ENCODE results near the gene ENPP7.
"Not testable (repeated sequence)": the region's sequence is repeated elsewhere in the genome, so short reads cannot be mapped to it uniquely, and the experiment has no call there.

The ENPP7 gene

DNA sequence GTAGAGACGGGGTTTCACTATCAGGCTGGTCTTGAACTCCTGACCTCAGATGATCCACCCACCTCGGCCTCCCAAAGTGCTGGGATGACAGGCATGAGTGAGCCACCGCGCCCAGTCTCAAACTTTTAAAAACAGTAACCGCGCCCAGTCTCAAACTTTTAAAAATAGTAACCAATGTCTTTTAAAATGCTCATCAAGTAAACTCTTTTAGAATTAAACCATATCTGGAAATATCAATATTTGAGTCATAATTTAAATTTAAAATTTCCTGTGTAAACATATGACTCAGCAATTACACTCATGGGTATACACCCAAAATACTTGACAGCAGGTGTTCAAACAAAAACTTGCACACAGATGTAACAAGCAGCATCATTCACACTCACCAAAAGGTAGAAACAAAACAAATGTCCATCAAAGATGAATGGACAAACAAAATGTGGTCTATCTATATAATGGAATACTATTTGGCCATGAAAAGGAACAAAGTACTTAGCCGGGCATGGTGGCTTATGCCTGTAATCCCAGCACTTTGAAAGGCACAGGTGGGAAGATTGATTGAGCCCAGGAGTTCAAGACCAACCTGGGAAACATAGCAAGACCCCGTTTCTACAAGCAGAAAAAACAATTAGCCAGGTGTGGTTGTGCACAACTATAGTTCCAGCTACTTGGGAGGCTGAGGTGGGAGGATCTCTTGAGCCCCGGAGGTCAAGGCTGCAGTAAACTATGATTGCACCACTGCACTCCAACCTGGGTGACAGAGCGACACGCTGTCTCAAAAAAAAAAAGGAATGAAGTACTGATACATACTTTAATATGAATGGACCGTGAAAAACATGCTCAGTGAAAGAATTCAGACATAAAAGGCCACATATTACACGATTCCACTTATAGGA, 20.2 kb downstream of the ENPP7 start:
- DNase-seq, result no peak

DNA sequence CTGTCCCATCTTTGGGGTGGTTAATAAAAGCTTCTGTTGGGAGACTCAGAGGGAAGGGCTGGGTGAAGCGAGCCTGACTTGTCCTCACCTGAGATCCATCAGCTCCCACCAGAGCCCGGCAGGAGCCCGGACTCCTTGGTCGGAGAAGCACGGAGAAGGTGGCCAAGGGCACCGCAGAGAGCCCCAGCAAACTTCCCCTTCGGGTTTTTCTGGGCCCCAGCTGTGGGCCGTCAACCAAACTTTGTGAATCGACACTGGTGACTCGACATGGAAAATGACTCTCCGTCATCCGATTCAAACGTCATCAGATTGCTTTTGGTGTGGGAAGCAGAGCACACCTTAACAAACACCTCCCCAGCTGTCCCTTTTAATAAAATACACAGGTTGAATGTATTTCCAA, 21.4 kb downstream of the ENPP7 start:
- no peak for DNase-seq

DNA sequence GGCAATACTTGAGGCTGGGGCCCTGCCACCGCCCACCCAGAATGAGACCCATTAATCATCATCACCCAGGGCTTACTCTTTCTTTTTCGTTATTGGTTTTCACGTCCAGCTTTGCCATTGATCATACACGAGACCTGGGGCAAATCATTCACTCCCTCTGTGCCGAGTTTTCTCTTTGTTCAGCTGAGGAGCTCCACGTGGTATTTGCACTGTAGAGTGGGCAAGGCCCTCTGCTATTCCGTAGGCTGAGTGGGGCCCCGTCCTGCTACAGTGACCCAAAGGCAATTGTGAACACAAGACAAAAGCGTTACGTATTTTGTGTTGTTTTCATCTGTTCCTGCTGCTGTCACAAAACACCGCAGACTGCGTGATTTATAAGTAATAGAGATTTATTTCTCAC, 23.6 kb downstream of the ENPP7 start:
- no peak for DNase-seq

DNA sequence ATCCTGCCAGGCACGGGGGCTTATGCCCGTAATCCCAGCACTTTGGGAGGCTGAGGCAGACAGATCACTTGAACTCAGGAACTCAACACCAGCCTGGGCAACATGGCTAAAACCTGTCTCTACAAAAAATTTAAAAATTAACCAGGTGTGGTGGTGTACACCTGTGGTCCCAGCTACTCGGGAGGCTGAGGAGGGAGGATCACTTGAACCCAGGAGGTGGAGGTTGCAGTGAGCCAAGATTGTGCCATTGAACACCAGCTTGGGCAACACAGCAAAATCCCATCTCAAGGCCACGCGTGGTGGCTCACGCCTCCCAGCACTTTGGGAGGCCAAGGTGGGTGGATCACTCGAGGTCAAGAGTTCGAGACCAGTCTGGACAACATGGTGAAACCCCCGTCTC, 24.2 kb downstream of the ENPP7 start:
- DNase-seq, result not testable (repeated sequence)

DNA sequence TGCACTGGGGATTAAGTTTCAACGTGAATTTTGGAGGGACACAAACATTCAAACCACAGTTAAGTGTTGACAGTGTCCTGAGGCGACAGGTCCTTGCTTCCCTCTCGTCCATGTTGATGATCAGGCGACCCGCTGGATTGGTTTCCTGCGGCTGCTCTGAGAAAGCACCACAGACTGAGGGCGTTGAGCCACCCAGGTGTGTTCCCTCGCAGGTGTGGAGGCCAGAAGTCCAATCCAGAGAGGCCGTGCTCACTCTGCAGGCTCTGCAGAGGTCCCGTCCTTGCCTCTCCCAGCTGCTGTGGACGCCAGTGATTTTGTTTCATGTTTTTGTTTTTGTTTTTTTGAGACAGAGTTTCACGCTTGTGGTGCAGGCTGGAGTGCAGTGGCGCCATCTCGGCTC, 24.8 kb downstream of the ENPP7 start:
- no peak for DNase-seq

DNA sequence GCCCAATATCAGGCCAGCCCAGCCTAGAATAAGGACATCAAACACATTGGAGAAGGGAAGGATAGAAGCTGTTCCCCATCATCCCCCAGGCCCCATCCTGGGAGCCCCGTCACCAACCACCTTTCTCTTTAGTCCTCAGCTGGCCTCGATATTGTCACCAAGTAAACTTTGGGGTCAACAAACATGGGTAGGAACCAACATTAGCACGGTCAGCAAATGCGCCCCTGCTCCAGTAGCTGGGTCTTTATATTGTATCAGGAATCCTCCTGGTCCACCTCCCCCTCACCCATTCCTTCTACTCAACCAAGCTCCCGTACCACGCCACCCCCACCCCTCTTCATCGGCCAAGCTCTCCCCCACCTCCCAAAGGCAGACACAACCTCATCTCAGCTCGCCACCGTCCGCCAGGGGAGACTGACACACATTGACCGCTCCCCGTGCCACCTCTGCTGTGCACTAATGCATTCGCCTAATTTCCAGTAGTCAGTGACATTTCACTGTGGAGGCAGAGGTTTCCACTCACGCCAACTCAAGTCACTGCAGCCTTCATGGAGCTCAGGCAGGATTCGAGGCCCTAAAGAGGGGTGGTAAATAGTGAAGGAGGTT, 26.5 kb downstream of the ENPP7 start:
- DNase-seq, result no peak

DNA sequence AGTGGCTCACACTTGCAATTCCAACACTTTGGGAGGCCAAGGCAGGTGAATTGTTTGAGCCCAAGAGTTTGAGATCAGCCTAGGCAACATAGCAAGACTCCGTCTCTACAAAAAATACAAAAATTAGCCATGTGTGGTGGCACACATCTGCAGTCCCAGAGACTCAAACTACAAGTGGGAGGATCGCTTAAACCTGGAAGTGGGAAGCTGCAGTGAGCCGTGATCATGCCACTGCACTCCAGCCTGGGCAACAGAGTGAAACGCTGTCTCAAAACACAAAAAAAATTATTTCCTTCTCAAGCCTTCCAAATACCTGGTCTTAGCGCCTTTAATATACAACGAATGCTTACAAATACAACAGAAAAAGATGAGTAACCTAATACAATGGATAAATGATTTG, 27.5 kb downstream of the ENPP7 start:
- DNase-seq, result no peak

DNA sequence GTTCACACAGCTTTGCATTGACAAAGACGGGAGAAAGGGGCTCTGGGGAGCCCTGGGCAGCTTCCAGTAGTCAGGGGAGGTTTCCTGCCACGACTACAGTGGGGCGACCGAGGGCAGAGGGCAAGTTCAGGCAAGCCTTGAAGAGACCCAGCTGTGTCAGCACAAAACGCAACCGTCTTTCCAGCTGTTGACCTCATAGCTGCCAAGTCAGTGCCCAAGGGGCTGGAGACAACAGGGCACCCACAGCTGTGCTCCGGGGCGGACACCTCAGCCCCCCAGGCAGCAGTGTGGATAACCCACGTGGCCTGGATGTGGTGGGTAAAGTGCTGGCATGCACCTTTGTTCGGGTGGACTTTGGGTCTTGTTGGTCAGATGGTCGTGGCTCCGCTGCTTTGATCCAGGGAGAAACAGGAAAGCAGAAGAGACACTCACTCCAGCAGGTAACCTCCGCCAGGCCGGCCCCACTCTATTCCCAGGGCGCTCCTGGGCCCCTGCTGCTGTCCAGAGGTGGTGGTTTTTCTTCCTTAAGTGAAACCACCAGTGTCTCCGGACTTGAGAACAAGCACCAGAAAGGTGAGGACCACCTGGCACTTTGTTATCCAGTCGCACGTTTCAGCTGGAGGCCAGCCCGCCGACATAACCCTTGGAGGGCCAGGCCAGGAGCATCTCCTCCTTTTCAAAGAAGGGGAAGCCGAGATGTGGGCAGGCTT, 29.6 kb downstream of the ENPP7 start:
- no peak for DNase-seq

DNA sequence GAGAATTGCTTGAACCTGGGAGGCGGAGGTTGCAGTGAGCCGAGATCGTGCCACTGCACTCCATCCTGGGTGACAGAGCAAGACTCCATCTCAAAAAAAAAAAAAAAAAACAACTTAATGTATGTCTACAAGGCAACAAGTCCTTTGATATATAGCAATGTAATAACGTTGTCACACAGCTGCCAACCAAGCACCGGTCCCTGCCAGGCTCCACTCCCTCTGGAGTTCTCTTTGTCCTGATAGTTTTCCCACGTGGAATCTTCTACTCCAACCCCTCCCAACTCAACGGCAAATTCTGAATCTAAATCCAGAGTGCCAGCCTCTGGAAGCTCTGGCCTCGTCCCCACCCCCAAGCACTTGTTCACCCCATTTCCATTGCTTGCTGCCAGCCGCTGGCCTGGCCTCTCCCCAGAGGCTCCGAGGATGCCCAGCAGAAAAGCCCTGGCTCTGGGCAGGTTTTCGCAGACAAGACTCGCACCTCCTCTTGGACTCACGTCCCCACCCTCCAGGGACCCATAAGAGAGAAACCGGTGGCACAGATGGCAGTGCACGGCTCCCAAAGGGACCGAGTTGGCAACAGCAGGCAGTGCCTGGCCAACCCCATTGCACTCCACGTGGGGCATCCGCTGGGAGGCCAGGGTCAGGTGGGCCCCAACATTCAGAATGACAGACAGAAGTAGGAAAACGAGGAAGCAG, 31.3 kb downstream of the ENPP7 start:
- DNase-seq, result no peak

DNA sequence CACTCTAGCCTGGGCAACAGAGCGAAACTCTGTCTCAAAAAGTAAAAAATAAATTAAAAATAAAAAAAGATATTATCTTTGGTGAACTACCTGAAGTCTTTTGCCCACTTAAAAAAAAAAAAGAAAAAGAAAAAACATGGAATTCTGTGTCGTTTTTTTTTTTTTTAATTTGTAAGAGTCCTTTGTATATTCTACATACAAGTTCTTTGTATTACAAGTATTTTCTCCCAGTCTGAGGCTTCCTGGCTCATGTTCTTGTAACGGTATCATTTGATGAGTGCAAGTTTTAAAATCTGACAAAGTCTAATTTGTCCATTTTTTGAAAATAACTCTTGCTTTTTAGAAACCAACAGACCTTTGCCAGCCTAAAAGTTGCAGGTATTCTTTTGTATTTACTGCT, 35.0 kb downstream of the ENPP7 start:
- DNase-seq, result no peak

DNA sequence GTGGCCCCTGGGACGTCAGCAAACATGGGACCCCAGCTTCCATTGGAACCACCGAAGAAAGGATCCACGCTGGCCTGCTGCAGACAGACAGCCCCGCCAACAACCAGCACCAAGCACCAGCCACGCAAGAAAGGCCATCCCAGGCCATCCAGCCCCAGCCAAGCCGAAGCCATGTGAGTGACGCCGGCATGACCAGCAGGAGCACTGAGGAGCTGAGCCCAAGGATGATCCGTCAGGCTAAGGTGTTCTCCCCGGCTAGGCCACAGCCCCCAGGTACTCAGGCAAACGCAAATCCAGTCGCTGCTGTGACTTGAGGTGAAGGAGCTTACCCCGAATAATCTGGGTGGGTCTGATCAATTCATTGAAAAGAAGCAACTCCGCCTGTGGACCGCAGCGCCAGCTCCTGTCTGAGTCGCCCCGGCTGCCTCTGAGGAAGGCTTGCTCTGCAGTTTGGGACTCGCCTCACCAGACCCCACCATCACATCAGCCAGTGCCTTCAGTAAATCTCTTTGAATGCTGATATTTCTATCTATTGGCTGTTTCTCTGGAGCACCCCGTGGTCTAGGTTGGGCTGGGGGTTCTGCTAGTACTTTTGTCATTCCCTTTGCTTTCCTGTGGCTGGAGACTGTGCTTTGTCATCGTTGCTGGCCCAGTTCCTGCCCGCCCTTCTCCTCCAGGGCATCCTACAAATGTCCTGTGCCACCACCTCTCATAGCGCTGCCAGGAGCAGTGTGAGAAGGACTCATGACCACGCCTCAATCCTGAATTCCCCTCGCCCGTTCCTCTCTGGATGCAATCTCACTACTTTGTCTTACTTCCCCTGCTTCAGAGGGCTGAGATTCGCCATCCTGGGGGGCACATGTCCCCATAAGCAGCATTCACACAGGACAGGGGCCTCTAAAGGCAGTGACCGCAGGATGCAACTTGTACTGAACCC, 39.1 kb downstream of the ENPP7 start:
- no peak for DNase-seq

DNA sequence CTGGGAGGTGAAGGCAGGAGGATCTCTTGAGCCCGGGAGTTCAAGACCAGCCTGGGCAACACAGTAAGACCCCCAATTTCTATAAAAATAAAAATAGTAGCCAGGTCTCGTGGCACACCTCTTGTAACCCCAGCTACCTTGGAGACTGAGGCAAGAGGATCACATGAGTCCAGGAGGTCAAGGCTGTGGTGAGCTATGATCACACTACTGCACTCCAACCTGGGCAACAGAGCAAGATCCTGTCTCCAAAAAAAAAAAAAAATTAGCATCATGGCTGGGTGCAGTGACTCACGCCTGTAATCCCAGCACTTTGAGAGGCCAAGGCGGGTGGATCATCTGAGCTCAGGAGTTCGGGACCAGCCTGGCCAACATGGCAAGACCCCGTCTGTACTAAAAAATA, 40.5 kb downstream of the ENPP7 start:
- no peak for DNase-seq

DNA sequence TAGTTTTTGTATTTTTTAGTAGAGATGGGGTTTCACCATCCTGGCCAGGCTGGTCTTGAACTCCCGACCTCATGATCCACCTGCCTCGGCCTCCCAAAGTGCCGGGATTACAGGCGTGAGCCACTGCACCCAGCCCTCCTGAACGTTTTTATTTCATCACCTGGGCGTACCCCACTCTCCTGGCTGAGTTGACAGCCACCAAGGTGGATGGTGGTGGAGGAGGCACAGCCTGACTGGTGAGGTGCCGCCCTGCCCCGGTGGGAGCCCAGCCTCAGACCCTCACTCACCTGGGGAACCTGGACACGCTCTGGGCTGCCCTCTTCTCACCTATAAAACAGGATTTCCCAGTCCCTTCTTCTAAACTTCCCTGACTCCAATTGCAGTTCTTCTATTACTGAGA, 42.0 kb downstream of the ENPP7 start:
- DNase-seq, result not testable (repeated sequence)

DNA sequence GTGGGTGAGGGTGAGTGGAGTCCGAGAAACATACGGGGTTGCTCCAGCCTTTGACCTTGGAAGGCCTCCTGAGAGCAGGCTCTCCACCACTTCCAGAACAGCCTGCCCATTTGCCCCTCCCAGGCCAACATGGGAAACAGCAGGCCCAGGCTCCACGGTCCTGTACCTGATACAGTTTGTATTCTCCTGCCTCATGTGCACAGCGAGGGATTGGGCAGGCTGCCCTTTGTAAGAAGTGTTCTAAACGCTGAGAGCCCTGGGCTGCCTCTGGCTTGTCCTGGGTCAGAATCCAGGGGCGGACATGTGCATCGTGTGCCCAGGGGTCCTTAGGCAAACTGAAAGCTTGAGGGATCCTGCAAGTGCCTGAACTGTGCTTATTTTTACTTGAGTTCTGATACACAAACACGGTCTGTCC, 43.8 kb downstream of the ENPP7 start:
- DNase-seq, result no peak

DNA sequence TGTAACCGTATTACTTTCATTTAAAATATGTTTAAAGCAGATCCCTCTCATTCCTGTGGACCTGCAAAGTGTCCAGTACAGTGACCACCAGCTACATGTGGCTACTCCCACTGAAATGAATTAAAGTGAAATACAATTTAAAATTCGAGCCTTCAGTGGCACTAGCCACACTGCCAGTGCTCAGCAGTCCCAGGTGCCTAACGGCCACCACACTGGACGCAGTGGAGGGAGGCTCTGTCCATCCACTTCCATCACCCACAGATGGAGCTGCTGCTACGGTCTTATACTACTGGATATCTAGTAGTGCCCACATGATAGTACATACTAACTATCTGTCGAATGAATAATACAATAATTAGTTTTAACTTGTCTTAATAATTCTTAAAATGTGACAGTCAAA, 44.9 kb downstream of the ENPP7 start:
- DNase-seq, result no peak

DNA sequence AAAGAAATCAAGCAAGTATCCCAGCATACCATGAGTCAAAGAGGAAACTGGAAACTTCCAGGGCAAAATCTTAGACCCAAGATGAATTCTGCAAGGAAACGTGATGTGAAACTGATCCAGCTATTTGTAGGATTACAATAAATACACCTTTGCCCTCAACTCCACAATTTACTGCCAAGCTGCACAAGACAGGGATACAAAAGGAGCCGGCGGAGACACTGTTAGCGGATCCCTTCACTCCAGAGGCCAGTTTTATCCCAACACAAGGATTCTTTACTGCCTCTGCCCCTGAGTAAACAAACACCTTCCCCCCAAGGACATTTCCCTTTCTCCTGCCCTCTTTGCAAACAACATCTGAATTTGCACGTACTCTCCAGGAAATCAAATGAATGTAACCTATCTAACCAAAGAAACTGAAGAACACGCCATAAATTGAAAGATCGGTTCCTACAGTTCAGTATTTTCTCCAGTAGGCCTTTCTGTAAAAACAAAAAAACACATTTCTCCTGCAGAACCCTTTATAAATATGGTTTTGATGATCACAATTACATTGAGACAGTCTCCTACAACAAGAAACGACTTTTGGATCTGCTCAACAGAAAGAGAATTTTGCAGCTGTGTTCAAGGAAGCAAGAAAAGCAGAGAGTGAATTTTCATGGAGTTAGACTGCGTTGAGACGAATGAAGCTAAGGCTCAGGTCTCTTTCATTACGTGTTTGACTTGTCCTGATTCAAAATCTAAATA, 45.8 kb downstream of the ENPP7 start:
- no peak for DNase-seq

DNA sequence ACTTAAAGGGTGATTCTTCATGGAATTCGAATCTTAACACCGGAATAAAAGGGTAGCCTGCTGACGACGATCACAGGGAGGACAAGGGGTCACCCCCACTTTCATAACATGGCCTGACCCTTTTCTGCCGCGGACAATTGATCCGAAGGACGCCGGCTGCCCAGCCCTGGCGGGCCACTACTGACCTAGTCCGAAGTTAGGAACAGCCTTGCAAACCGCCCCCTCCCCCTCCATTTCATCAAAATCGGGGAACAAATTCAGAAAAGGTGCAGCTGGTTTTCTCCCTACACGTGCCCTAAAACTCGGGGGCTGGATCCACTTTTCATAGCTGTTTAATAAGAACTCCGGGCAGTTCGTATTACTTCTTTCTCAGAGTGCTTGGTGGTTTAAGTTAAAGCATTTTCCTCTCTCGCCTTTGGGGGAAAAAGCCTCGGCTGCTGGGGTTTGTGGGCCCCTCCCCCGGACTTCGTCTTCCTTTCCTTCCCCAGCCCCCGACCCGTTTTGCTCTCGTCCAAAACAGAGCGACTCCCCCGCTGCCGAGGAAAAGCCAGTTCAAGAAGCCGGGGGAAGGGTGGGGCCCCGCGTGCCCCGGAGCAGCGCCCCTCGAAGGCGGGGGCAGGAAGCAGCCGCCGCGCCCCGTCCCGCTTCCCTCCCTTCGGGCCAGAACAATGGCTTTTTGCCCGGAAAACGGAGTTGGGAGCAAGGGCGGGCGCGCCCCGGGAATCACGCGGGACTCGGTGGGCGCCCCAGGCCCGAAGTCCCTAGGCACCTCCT, 46.6 kb downstream of the ENPP7 start:
- peak; percentile 79 for DNase-seq

DNA sequence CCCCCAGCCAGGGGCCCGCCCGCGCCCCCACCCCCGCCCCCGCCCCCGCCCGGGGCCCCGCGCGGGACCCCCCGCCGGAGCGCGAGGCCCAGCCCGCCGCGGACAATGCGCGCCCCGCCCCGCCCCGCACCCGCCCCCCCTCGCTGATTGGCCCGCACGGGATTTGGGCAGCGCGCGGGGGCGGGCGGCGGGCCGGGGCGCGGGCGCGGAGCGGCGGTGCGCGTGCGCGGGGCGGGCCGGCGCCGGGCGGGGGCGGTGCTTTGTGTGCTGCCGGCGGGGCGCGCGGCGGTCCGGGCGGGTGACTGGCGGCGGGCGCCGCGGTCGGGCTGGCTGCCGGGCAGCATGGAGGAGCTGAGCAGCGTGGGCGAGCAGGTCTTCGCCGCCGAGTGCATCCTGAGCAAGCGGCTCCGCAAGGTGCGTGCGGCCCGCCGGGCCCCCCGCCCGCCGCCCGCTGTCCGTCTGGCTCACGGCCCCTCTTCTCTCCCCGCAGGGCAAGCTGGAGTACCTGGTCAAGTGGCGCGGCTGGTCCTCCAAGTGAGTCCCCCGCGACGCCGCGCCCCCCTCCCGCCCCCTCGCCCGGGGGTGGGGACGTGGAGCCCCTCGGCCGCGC, 47.3 kb downstream of the ENPP7 start, which contains the start of gene CBX2:
Gene CBX2, plus strand, starts transcription at position 255 of the 610 bp plus-strand sequence. Its CDS starts 88 bp downstream, at position 343.
- peak; percentile 91 for DNase-seq

DNA sequence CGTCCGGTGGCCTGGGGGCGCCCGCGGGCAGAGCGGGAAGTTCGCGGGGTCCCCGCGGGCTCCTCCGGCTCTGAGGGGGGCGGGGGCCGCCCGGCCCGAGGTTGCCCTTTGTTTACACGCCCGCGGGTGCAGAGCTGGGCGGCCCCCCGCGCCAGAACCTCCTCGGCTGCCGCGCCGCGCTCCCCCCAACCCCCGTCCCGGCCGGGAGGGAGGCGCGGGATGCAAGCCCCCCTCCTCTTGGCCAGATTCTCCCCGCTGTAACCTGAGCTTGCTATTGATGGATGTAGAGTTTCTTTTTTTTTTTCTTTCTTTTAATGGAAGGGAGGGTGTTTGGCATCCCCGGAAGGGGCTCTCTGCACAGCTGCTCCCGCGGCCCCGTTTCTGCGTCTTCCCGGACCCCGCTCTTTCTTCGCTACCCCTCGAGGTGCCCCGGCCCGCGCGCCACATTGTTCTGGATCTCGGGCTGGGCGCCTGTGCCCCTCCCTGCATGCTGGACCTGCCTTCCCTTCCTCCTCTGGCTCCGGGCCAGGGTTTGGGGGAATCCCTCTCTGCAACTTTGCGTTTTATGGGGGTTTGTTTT, 47.9 kb downstream of the ENPP7 start:
- no peak for DNase-seq
